NCI-H128 (cell line): ENCODE results near the gene ZNF423.

Source experiments
- DNase-seq: peaks from one replicate; lab custom pipeline; 2025; ENCODE audit not compliant: unreplicated experiment; lab: John Stamatoyannopoulos, UW

Gene ZNF423

DNA sequence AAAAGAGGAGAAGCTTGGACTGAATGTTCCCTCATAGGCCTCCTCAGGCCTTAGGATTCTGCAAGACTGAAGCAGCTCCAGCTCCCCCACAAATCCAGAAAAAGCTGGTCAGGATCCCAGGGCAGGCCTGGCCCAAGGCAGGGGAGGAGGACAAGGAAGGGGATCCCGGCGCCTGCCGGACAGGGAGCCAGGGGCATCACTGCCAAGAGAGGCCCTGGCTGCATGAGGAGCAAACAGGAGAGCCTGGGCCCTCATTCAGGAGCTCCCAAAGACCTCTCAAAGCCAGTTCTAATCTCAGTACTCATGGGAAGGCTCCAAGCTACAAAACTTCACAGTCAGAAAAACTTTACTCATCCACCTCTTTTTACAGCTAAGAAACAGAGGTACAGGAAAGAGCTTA lies 67.3 kb downstream of the ZNF423 start:
- no peak for DNase-seq

DNA sequence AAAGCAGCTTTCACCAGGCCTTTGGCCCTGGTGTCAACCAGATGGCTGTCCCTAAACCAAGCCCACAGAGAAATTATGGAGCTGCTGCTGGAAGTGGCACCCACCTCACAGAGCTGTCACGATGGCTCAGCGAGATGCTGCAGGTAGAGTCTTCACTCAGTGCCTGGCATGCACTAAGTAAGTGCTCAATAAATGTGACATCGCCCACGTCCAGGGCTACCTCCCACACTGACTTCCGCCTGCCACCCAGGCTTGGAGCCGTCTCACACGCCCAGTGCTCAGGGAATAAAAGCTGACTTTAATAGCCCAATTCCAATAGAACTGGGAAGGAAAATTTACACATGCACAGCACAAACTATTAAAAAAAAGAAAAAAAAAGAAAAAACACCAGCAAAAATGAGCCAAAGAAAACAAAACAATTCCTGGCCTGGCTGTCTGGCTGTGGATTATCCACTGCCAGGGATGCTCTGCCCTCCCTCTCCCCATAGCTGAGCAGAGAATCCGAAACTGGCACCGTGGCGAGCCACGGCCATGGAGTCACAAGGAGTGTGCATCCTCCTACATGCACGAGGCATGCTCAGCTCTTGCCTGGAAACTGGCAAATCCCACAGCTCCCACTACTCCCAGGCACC lies 68.9 kb downstream of the ZNF423 start:
- no peak for DNase-seq

GRCh38 chr16:49785970-49786369 lies 69.9 kb downstream of the ZNF423 start:
- DNase-seq, result no peak

DNA sequence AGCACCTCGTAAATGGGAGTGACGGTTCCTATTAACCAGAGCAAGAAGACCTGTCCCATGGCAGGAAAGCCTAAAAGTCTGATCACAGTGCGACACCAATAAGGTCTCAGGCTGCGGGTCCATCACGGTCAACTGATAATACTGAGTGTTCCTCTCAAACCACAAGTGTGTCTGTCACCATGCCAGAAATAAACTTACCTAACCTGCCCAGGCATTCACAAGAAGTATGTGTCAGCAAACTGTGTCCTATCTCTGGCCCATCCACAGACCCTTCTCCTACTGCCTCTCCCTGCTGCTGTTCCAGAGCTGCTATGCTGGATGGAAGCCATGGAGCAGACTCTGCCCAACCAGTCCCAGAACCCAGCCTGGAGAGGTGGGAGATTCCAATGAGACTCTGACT lies 73.5 kb downstream of the ZNF423 start:
- DNase-seq, result no peak

GRCh38 chr16:49781401-49781800 lies 74.5 kb downstream of the ZNF423 start:
- DNase-seq, result no peak

DNA sequence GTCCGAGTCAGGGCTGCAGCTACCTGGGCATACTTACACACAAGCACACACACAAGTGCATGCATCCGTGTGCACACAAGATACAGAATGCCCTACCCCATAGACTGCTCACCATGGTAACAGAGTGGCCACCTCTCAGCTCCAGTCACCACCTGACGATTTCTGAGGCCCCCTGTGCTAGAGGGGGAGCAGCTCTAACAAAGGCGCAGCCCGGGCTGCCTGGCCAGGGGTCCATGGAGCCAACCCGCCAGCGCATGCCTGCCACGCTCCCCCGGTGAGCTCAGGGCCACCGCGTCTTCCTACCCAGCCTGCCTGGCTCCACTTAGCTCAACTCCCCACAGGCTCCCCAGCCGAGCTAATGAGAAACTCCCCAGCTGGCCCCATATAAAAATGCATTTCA lies 75.5 kb downstream of the ZNF423 start:
- no peak for DNase-seq

DNA sequence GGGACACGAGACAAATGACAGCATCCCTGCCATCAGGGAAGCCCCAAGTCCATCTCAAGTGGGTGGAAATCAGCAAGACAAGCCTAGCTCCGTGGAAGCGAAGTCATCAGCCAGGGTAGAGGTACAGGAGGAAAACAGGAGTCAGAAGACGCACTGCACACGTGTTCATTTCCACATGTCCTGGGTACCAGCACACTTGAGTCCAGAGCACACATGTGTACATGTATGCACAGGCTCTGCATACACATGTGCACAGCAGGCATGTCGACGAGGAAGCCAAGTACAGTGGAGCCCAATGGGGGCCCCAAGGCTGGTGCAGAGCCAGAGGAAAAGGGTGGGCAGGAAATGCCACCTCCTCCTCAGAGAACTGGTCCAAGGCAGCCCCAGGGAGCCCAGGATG lies 75.9 kb downstream of the ZNF423 start:
- no peak for DNase-seq

DNA sequence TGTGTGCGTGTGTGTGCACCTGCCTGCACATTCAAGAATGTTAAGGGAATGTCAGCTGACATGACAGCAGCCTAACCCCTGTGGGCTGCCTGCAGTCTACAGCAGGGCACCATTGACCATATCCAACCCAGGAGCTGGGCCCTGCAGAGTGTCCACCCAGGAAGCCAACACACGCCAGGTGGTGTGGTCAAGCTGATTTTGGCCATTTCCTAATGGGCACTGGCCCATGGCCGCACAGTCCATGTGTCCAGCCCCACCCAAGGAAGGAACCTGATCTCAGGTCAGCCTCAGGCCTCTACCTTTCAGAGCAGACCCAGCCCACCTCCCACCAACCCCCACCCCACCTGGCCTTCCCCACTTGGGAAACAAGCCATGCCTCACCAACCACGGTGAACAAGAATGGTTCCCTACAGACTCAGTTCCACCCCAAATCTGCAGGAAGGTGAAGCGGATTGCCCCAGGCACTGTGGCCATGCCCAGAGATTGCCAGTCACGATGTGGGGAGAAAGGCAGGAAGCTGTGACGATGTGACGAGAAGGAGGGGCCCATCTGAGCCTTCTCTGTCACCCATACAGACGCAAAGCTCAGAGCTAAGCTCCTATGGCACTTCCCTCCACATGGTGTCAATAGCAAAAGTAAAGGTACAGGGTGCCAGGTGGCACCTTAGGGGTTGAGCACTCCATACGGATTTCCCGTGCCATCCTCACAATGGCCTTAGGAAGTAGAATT lies 77.5 kb downstream of the ZNF423 start:
- no peak for DNase-seq

DNA sequence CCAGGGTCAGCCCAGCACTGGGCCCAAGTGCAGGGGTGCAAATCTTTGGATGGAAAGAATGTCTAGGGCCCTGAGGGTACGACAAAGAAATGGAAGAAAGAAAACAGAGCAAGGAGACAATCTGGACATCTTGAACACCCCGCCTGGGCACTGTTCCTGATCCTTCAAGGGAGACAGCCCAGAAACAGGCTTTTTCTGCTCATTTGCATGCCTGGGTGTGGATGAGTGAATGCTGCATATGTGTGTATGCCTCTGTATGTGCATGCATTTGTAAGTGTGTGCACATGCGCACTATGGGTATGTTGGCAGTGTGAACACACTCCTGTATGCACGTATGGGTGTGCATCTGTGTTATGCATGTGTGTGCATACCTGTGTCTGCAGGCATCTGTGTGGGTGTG lies 79.2 kb downstream of the ZNF423 start:
- DNase-seq, result no peak

GRCh38 chr16:49776085-49776595 lies 79.8 kb downstream of the ZNF423 start:
- DNase-seq, result no peak

DNA sequence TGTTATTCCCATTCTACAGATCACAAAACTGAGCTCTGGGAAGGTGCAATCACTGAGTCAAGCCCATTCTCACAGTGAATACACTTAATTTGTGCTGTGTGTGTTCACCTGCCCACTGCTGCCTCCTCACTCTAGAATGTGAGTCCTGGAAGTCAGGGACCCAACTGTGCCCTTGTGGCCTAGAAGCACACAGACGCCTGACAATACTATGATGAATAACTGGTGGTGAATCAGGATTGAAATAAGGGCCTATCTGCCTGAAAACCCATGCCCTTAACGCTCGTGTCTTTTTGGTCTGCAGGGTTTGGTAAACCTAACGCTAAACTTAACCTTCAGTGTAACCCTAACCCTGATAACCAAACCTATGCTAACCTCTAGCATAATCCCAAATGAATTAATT lies 80.3 kb downstream of the ZNF423 start:
- no peak for DNase-seq

DNA sequence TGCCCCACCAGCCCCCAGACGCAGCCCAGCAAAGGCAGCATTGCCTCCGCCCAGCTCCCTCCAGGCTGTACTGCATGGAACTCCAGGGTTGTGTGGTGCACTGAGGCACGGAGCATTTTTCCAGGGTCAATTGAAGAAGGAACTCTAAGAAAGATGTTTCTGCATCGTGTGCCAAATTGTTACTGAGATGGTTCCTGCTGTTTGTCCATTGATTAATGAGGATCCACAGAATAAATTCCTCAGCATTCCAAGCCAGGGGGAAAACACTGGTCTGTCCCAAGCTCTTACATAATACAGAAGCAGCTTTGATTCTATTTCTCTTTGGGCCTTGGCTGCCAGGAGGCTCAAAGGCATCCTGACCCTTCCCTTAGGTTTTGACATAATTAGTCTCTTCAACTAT lies 80.9 kb downstream of the ZNF423 start:
- DNase-seq, result no peak

DNA sequence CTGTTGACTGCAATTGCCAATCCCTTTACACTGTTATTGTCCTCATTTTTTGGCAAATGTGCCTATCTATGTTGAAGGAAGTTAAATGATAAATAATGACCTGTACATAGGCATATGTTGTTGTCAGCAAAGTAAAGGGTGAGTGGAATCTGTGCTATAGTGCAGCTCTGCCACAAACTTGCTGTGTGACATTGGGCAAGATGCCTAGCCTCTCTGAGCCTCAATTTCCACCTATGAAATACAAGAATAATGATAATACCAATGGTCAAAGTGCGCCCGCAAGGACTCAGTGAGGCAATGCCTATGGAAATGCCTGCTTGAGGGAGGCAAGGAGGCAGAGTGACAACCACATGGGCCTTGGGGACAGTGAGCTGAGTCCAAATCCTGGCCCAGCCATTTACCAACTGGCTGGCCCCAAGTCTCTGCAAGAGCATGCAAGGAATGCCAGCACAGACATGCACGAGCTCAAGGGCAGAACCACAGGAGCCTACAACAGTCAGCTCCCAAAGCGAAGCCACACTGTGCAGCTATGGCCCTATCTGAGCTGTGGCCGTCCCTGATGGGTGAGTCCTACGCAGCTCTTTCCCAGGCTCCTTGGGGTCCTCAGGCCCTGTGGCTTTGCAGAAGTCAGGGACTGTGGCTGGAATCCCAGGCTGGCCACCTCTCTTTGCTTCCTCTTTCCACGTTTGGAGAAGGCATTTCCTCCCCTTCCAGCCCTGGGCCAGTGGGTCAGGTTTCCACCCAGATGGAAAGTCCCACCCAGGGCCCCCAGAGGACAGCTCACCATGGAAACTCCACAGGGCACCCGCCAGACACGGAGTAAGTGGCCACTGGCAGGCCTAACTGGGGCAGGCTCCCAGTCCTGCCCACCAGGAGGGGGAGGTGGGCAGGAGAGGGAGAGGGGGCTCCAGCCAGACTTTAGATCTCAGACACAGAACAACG lies 82.1 kb downstream of the ZNF423 start:
- DNase-seq, result no peak

GRCh38 chr16:49767998-49768397 lies 87.9 kb downstream of the ZNF423 start:
- no peak for DNase-seq

DNA sequence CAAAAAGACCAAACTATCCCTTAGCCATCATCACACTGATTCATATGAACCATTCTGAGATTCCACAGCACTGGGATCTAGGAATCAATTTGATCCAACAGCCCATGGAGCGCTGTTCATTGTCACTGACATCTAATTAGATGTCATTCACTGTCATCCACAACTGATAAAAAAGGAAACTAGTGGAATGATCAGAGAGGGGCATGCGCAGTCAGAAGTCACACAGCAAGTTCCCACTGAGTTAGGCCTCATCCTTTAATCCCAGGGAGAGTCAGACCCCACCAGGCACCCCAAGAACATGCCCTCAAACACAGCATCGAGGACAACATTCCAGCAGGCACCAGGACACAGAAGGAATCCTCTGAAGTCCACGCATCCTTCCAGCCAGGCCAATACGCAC lies 88.5 kb downstream of the ZNF423 start:
- no peak for DNase-seq

GRCh38 chr16:49766225-49766624 lies 89.7 kb downstream of the ZNF423 start:
- no peak for DNase-seq

DNA sequence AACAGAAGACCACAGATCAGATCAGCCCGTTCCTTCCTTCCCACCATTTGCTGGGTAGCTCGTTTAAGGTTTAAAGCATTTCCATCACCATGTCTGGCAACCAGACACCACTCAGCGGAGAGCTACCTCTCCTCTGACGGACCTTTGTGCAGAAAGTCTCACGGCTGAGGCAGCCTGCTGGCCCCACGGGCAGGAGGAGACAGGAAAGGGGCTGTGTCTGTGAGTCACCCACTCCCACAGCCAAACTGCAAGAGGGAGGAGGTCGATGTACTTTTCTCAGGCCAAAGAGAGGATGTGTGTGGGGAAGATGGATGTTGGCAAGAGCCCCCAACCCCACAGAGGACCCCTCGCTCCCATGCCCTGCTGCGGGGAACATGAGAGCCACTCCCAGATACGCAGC lies 92.1 kb downstream of the ZNF423 start:
- DNase-seq, result no peak

- no peak for DNase-seq
These were observed 95.1 kb downstream of the ZNF423 start for GRCh38 chr16:49760815-49761214.

GRCh38 chr16:49757559-49758069 lies 98.3 kb downstream of the ZNF423 start:
- no peak for DNase-seq

GRCh38 chr16:49756775-49757558 lies 98.9 kb downstream of the ZNF423 start:
- no peak for DNase-seq
